Activated naive CD4-positive, alpha-beta T cell treated with anti-CD3 and anti-CD28 coated beads, Interleukin-2, amount 10 ng/mL, durations not matched to agents 7 days and 5 days (primary cell): ENCODE data around the gene TGFBRAP1.

ENCODE experiments used
- CTCF ChIA-PET: fragments of 350-600 bp; sonication (Branson Sonifier 250); formaldehyde crosslinking; loops from one replicate; lab custom pipeline; 2021; ENCODE audit warnings: antibody characterized with exemption; lab: Charles Lee
- DNase-seq: peaks from one replicate; pipeline ENCODE4 v3.0.0-alpha.2; 2020
- H3K27ac Mint-ChIP-seq: one replicate; pipeline ENCODE4 v1.8.0; 2021; ENCODE audit warnings: mild to moderate bottlenecking, moderate library complexity, mixed read lengths
- H3K27me3 Mint-ChIP-seq: one replicate; pipeline ENCODE4 v1.8.0; 2021; ENCODE audit warnings: mild to moderate bottlenecking, mixed read lengths
- H3K36me3 Mint-ChIP-seq: one replicate; pipeline ENCODE4 v1.8.0; 2021; ENCODE audit warnings: mixed read lengths
- H3K4me1 Mint-ChIP-seq: one replicate; pipeline ENCODE4 v1.8.0; 2021; ENCODE audit warnings: mixed read lengths
- H3K4me3 Mint-ChIP-seq: one replicate; pipeline ENCODE4 v1.8.0; 2021; ENCODE audit warnings: mild to moderate bottlenecking, moderate library complexity, mixed read lengths
- H3K9me3 Mint-ChIP-seq: one replicate; pipeline ENCODE4 v1.8.0; 2021; ENCODE audit warnings: mixed read lengths

The TGFBRAP1 gene

DNA sequence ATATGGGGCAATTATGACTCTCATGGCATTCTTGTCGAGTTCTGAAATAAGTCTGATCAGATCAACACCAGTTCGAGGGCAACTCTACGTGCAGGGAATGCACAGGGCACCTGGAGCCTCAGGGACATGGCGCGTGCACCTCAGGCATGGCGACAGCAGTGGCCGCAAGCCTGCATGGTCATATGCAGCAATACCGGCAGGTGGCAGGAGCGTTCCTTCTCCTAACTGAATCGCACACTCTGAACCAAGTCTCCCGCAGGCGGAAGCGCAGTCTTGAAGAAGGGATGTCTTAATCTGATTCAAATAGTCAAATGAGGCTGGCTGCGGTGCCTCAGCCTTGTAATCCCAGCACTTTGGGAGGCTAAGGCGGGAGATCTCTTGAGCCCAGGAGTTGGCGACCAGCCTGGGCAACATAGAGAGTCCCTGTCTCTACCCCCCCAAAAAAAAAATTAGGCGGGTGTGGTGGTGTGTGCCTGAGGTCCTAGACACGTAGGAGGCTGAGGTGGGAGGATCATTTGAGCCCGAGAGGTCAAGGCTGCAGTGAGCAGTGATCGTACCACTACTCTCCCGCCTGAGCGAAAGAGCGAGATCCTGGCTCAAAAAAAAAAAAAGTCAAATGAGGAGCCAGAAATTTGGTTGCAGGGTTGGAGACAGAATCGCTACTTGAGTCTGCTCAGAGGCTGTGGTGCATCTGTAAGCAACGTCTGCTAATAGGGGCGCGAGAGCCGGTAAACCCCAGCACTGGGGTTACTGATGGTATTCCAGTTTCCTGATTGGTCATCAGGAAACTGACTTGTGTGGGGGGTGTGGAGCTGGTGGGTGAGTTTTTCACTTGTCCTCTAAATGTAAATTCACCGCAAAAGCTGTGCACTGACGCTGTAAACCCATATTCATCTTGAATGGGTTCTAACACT, 40.5 kb upstream of the TGFBRAP1 start:
- no peaks in the 10 kb centered on the region for H3K36me3 Mint-ChIP-seq
- peaks cover 17% of the 10 kb centered on the region for H3K4me1 Mint-ChIP-seq
- CTCF ChIA-PET: interaction anchor here (0.8 to 4.2 kb wide), 10 partner anchors 12 to 177 kb away, joined by 3 to 65 read pairs (median 4); partner anchors contain the start of gene C2orf49
- no peak overlapping the region for H3K27ac Mint-ChIP-seq
- peaks cover 8% of the 10 kb centered on the region for H3K27me3 Mint-ChIP-seq
- DNase-seq: peak; percentile 93
- H3K4me3 Mint-ChIP-seq: no peak overlapping the region
- H3K9me3 Mint-ChIP-seq: no peaks in the 10 kb centered on the region

- no peak overlapping the region for H3K4me3 Mint-ChIP-seq
- peaks cover 14% of the 10 kb centered on the region for H3K4me1 Mint-ChIP-seq
- H3K27me3 Mint-ChIP-seq: peaks cover 11% of the 10 kb centered on the region
- no peak for DNase-seq
- H3K9me3 Mint-ChIP-seq: no peaks in the 10 kb centered on the region
- no peak overlapping the region for H3K27ac Mint-ChIP-seq
- H3K36me3 Mint-ChIP-seq: no peaks in the 10 kb centered on the region
- CTCF ChIA-PET: interaction anchor here (0.7 to 4.2 kb wide), 12 partner anchors 11 to 729 kb away, joined by 3 to 65 read pairs (median 4); partner anchors contain the start of gene C2orf49
Measured at GRCh38 chr2:105368759-105369408, 39.3 kb upstream of the TGFBRAP1 start.

DNA sequence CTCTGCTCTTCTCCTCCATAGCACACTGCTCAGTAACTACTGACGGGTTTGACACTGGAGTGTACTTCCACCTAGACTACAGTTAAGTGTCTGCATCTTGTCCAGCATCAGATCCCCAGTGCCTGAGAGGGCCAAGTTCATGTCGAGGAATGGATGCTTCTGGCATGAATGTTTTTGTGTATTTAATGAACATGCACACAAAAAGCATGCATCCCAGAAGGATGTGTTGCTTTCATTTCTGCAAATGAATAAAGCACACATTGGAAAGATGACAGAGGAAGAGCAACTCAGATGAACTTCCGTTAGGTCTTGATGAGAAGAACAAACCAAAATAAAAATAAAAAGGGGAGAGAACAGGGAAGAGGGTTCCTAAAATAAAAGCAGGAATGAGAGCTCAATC, 35.7 kb upstream of the TGFBRAP1 start:
- H3K4me3 Mint-ChIP-seq: no peak overlapping the region

DNA sequence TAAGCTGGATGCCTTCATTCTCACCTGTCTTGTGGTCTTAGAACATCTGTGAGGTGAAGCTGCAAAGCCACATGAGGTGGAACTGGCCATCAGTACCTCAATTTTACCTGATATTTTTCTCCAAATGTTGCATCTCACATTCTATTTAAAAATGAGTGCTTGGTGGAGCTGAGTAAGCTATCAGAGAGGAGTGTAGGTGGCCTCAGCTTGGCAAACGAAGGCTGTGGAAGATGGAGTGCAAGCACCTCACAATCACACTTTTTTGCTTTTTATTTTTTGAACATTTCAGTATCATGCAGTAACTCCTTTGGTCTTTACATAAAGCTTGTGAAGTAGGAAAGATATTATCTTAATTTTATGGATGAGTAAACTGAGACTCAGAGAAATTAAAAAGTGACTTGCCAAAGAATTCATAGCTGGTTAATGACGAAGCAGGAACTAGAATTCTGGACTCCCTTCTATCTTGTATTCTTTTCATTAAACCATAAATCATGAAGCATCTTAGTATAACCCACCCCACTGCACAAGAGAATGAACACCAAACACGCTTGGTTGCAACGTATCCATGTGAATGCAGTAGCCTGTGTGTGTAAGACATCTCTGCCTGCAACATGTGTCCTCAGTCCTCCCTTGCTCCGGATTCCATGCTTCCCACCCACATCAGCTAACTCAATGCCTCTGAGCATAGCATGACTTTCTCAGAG, 35.1 kb upstream of the TGFBRAP1 start:
- Mint-ChIP-seq H3K4me1 (peaks cover 32% of the 10 kb centered on the region), H3K36me3 (peaks cover 11% of the 10 kb centered on the region), H3K4me3 (no peak overlapping the region), H3K9me3 (no peaks in the 10 kb centered on the region), H3K27me3 (peaks cover 6% of the 10 kb centered on the region), H3K27ac (no peak overlapping the region)
- CTCF ChIA-PET: interaction anchor here (2.0 kb wide), 1 partner anchor 154 kb away, joined by 7 read pairs; no protein-coding TSS in a partner anchor
- no peak for DNase-seq

More for the DNA sequence above, 35.7 kb upstream of the TGFBRAP1 start:
- DNase-seq: no peak
- H3K36me3 Mint-ChIP-seq: peaks cover 7% of the 10 kb centered on the region
- H3K4me1 Mint-ChIP-seq: peaks cover 38% of the 10 kb centered on the region
- CTCF ChIA-PET: no interaction called here
- H3K27me3 Mint-ChIP-seq: peaks cover 11% of the 10 kb centered on the region
- H3K9me3 Mint-ChIP-seq: no peaks in the 10 kb centered on the region
- H3K27ac Mint-ChIP-seq: no peak overlapping the region

DNA sequence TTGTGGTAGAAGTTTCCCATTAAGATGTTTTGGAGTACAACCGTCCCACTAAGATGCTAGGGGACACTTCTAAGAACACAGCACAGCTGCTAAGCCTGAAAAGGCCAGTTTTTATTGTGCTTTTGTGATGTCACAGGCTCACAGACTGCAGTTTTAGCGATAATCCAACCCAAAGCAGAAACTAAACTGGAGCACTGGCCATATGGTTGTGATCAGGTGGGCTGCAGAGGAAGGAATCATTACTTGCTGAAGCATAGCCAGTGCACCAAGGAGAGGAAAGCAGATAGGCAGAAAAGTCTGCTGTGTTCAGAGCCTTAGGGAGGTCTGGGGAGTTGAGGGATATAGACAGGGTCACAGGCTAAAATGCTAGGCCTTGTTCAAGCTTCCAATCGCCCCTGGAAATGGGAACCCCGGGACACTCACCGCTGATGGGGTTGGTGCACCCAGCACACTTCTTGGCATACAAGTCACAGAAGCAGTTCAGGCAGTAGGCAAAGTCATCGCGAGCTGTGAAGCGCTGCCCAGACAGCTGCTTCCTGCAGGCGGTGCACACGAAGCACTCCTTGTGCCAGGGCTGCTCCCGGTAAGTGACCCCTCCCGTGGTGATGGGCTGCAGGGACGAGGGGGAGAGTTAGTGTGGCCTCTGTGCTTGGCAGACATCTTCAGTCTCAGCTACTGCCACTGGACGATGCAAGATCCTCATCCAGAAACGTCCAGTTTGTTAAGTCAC, 33.5 kb upstream of the TGFBRAP1 start:
- Mint-ChIP-seq H3K36me3 (peaks cover 18% of the 10 kb centered on the region), H3K4me1 (peaks cover 31% of the 10 kb centered on the region), H3K27ac (no peak overlapping the region), H3K4me3 (no peak overlapping the region), H3K9me3 (no peaks in the 10 kb centered on the region), H3K27me3 (peaks cover 5% of the 10 kb centered on the region)
- CTCF ChIA-PET: interaction anchor here (0.8 to 2.3 kb wide), 3 partner anchors 156 to 181 kb away, joined by 3 to 7 read pairs (median 7); no protein-coding TSS in a partner anchor
- no peak for DNase-seq

DNA sequence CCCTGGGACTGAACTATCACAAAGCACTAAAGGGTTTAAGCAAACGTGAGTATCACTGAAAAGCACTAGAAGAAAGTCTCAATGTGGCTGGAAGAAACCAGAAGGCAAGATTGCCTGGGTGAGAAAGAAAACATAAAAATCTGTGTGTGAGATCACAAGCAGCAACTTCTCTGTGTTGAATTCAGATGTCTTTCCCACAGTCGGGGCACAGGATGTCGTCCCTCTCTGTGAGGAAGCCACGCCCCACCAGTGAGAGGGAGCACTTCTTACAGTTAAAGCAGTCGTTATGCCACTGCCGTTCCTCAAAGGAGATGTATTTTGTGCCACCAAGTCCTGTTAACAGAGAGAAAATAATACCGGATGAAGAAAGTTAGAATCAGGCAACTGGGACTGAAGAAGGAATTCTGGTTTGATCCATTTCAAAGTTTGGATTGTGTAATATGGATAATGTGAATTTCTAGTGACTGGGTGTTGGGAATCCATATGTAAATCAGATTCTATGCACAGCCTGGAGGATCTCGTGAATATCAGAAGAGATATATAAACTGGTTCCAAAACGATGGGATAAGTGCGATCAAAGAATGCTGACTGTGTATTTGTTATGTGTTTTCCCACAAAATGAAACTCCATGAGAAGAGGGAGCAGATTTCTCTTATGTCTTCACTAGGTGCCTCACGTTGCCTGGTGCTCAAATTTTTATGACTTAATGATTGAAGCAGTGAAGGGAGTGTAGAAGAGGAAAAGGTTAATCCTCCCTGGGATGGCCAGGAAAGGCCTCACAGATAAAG, 31.8 kb upstream of the TGFBRAP1 start:
- Mint-ChIP-seq H3K27me3 (peaks cover 5% of the 10 kb centered on the region), H3K4me3 (no peak overlapping the region), H3K36me3 (peaks cover 30% of the 10 kb centered on the region), H3K4me1 (peaks cover 31% of the 10 kb centered on the region), H3K9me3 (peaks cover 5% of the 10 kb centered on the region), H3K27ac (peak overlapping the region; percentile 4)
- CTCF ChIA-PET: interaction anchor here (1.0 to 2.3 kb wide), 2 partner anchors 17 to 160 kb away, joined by 3 to 7 read pairs; no protein-coding TSS in a partner anchor
- DNase-seq: peak; percentile 70

DNA sequence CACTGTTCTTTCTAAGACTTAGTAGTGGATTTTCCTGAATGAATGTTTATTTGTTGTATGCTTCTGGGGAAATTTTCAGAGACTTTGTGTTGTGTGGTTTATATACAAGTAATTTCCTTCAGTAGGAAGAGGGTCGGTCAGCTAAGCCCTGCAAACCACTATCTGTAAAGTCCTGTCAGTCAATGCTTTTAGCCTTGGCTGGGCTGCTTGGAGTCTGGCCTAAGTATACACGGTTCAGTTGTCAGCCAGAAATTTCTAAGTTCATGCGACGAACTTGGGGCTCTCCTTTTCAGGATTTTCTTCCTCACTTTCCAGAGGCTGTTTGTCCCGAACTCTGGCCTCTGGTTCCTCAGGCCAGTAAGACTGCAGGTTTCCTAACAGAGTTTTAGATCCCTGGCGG, 29.1 kb upstream of the TGFBRAP1 start:
- Mint-ChIP-seq H3K27ac (no peak overlapping the region), H3K4me3 (no peak overlapping the region), H3K9me3 (peaks cover 5% of the 10 kb centered on the region), H3K4me1 (peaks cover 29% of the 10 kb centered on the region), H3K36me3 (peaks cover 44% of the 10 kb centered on the region), H3K27me3 (no peaks in the 10 kb centered on the region)
- CTCF ChIA-PET: no interaction called here
- no peak for DNase-seq

DNA sequence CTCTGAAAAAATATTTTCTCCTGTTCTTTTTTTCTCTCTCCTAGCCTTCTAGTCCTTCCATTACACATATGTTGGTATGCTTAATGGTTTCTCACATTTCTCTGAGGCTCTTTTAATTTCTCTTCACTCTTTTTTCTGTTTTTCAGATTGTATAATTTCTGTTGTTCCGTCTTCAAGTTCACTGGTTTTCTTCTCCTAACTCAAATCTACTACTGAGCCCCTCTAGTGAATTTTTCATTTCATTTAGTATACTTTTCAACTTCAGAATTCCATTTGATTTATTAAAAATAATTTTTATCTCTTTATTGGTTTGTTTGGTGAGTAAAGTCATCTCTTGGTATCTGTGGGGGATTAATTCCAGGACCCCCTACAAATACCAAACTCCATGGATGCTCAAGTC, 27.6 kb upstream of the TGFBRAP1 start:
- Mint-ChIP-seq H3K4me1 (peaks cover 15% of the 10 kb centered on the region), H3K27ac (no peak overlapping the region), H3K9me3 (peaks cover 5% of the 10 kb centered on the region), H3K4me3 (no peak overlapping the region), H3K36me3 (peaks cover 51% of the 10 kb centered on the region), H3K27me3 (no peaks in the 10 kb centered on the region)
- no peak for DNase-seq
- CTCF ChIA-PET: interaction anchor here (1.0 kb wide), 1 partner anchor 12 kb away, joined by 3 read pairs; no protein-coding TSS in a partner anchor

GRCh38 chr2:105344704-105345345, 15.3 kb upstream of the TGFBRAP1 start:
- CTCF ChIA-PET: interaction anchor here (0.7 to 2.8 kb wide), 6 partner anchors 9 to 176 kb away, joined by 3 to 7 read pairs (median 4); no protein-coding TSS in a partner anchor
- no peaks in the 10 kb centered on the region for H3K9me3 Mint-ChIP-seq
- peaks cover 5% of the 10 kb centered on the region for H3K4me1 Mint-ChIP-seq
- H3K36me3 Mint-ChIP-seq: peaks cover 42% of the 10 kb centered on the region
- H3K27me3 Mint-ChIP-seq: no peaks in the 10 kb centered on the region
- DNase-seq: no peak
- no peak overlapping the region for H3K4me3 Mint-ChIP-seq
- H3K27ac Mint-ChIP-seq: no peak overlapping the region

DNA sequence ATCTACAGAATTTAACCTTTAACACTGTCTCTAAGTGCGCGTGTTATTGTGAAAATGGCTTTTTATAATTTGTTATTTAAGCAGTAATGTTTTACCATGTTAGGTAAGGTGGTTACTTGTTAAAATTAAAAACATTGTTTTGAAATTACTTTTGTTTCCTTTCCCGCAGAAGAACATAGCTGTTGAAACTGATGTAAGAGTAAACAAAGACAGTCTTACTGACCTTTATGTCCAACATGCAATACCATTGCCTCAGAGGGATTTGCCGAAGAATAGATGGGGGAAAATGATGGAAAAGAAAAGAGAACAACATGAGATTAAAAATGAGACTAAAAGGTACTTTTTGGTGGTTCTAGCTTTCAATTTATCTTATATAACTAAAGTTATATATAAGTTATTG, 9.9 kb upstream of the TGFBRAP1 start:
- DNase-seq: no peak
- CTCF ChIA-PET: interaction anchor here (1.4 to 1.7 kb wide), 3 partner anchors 9 to 11 kb away, joined by 3 to 4 read pairs (median 4); no protein-coding TSS in a partner anchor
- peaks cover 3% of the 10 kb centered on the region for H3K27me3 Mint-ChIP-seq
- H3K36me3 Mint-ChIP-seq: peaks cover 31% of the 10 kb centered on the region
- peak overlapping the region; percentile 97 for H3K4me3 Mint-ChIP-seq
- H3K9me3 Mint-ChIP-seq: no peaks in the 10 kb centered on the region
- peak overlapping the region; percentile 31 for H3K27ac Mint-ChIP-seq
- H3K4me1 Mint-ChIP-seq: peaks cover 51% of the 10 kb centered on the region

DNA sequence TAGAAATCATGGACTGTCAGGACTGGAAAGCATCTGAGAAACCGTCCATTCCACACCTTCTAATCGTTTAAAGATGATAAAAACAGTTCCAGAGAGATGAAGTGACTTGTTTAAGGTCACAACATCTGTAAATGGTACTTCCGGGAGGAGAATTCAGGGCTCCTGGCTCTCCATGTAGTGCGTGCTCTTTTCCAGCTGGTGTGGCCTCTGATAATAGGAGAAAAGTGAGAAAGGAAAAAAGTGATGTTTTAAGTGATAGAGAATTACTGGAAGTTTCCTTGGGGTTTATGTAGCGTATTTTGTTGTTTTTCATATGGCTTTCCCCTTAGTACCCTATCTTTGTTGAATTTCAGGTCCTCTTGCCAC, 8.5 kb upstream of the TGFBRAP1 start:
- H3K9me3 Mint-ChIP-seq: no peaks in the 10 kb centered on the region
- H3K27ac Mint-ChIP-seq: peak overlapping the region; percentile 100
- peak overlapping the region; percentile 97 for H3K4me3 Mint-ChIP-seq
- CTCF ChIA-PET: interaction anchor here (0.9 to 1.5 kb wide), 2 partner anchors 9 to 31 kb away, joined by 3 to 6 read pairs; no protein-coding TSS in a partner anchor
- peaks cover 28% of the 10 kb centered on the region for H3K36me3 Mint-ChIP-seq
- peaks cover 3% of the 10 kb centered on the region for H3K27me3 Mint-ChIP-seq
- peaks cover 51% of the 10 kb centered on the region for H3K4me1 Mint-ChIP-seq
- DNase-seq: no peak
